NCI-H2196 treated with DMSO at 0.1 percent for 48 hours (cell line): ENCODE measurements around the gene GLMP.

Experiments used
- DNase-seq: peaks from one replicate; lab custom pipeline; 2025; ENCODE audit not compliant: unreplicated experiment; lab: John Stamatoyannopoulos, UW

Gene GLMP

DNA sequence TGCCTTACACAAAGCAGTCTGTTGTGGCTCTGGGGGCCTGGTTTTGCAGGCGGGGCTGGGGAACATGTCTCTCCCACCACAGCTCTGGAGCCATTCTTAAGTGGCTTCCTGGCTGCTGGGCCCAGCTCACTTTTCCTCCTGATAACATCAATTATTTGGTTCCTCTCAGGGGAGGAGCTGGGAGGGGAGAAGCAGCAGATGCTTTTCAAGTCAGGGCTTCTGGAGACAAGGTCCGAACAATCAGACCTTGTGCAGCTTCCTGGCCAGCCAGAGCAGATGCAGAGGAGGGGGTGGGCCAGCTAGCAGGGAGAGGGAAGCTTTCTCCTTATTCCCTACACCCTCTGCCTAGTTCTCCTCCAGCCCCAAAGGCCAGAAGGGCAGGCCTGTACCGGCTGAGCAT lies 44.0 kb downstream of the GLMP start:
- peak; percentile 31 for DNase-seq

DNA sequence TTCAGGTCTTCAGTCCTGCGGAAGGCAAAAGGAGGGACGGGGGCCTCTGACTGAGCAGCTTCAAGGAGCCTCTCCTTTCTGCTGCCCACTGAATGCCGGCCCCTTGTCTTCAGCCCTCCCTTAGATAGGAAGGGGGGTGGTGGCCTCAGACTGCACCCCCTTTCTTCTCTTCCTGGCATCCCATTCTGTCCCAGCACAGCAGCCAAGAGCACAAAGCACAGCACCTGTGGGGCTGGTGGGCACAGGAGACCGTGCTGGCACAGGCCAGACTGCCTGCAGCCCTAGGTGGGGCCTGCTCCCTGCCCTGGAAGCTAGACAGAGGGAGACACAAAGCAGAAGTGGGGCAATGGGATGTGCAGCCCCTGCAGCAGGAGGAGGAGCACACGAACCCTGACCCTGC lies 45.9 kb downstream of the GLMP start:
- DNase-seq: no peak

- no peak for DNase-seq
Measured at GRCh38 chr1:156248323-156248683, 47.2 kb downstream of the GLMP start.

DNA sequence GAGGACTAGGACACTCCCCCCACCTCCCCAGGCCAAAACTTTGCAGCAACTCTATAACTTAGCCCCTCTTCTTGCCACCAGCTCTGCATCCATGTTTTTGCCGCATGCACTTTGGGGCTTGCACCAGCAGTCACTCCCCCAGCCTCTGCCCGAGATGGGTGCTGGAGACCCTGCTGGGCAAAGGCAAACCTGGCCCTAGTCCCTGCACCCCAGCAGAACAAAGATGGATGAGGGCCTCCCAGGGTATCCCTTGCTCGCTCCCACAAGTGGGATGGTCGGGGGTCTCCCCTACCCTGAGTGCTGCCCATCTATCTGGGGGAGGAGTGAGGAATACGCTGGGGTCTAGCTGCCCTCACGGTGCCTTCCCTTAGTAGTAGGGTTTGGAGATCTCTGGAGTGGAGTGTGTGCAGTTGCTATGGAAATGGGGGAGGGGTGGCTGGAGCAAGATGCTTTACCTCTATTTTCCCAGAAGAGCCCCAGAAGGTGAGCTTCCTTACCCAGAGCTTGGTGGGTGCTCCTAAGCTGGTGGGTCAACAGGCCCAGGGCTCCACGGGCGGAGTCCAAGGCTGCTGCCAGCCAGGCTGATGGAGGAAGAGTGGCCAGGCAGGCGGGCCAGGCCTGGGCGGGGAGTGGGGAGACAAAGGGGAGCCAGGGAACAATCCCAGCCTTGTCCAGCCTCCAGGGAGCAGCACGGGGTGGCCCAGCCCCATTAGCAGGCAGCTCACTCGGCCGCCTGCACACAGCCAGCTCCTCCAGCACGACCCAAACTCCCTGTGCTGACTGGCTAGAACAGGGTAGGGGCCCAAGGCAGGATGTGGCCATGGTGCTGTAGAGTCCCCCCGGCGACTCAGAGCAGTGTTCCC lies 47.8 kb downstream of the GLMP start, which contains the start of gene PAQR6:
Gene PAQR6 (minus strand): TSS at position 597 of the 863 bp plus-strand sequence. CDS start 1,325 bp downstream, outside the sequence.
- DNase-seq: no peak

GRCh38 chr1:156246781-156247459 lies 48.6 kb downstream of the GLMP start:
- DNase-seq: no peak

- DNase-seq: no peak
Measured at GRCh38 chr1:156246241-156246780, 49.2 kb downstream of the GLMP start.

GRCh38 chr1:156245451-156246232 lies 49.8 kb downstream of the GLMP start:
- no peak for DNase-seq

- DNase-seq: no peak
Measured at GRCh38 chr1:156244712-156245111, 50.8 kb downstream of the GLMP start.

DNA sequence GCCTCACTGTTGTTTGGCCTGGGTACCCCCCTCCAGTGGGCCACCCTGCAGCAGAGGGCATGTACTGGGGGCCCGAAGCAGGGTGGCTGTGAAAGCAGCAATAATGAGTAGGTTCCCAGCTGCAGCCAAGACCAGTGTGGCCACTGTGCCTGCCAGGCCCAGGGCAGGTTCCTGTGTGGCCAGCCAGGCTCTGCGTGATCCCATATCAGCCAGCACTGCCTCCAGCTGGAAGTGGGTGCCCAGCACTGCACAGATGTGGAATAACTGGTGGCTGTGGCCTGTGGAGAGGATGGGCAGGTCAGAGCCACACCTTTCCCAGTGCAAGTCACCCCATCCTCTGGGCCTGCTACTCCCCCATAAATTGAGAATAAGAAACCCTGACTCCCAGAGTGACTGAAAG lies 51.4 kb downstream of the GLMP start:
- no peak for DNase-seq

DNA sequence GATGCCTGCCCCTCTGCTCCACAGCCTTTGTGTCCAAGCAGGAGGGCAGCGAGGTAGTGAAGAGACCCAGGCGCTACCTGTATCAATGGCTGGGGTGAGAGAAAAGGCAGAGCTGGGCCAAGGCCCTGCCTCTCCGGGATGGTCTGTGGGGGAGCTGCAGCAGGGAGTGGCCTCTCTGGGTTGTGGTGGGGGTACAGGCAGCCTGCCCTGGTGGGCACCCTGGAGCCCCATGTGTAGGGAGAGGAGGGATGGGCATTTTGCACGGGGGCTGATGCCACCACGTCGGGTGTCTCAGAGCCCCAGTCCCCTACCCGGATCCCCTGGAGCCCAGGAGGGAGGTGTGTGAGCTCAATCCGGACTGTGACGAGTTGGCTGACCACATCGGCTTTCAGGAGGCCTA lies 52.7 kb downstream of the GLMP start:
- DNase-seq: no peak
